IMR-90 (cell line): ENCODE measurements around the gene MOB3A. TPM values are rescaled to one million over a fixed set of nuclear protein-coding genes. Genes with fewer than 3 reads are reported as not detected.

ENCODE experiments used
- ATAC-seq: fragments of 200-7000 bp; cut with Tn5 transposase; 2 replicates; pipeline ENCODE4 v1.9.1; 2020; ENCODE audit warnings: low read depth, mild to moderate bottlenecking, moderate library complexity
- BruUV-seq: library from RNA; stranded (reverse); fragments of 400-500 nt; replicated peaks from 2 replicates; lab custom pipeline; 2021; lab: Mats Ljungman, UMichigan
- CTCF ChIA-PET: fragments of 300-600 bp; formaldehyde crosslinking; extraction: SDS; loops from one replicate; lab custom pipeline; 2021; ENCODE audit warnings: antibody characterized with exemption; lab: Yijun Ruan, JAX
- POLR2A ChIA-PET: fragments of 300-600 bp; sonication (Branson Sonifier 250); formaldehyde crosslinking; loops from one replicate; lab custom pipeline; 2022; ENCODE audit warnings: antibody characterized with exemption; ENCODE audit not compliant: unreplicated experiment; lab: Charles Lee
- DNase-seq: peaks from one replicate; pipeline ENCODE4 v3.0.0; 2013
- H2AFZ ChIP-seq: replicated peaks from 2 replicates; pipeline ENCODE3; 2013; ENCODE audit warnings: low read length, mild to moderate bottlenecking; ENCODE audit not compliant: poor library complexity
- H2AK5ac ChIP-seq: 2 replicates; pipeline ENCODE4 v1.6.1; 2013; ENCODE audit warnings: low read depth, low read length, inconsistent platforms
- H2AK9ac ChIP-seq: replicated peaks from 2 replicates; pipeline ENCODE3; 2013; ENCODE audit warnings: mild to moderate bottlenecking, low read depth, low read length, moderate library complexity; ENCODE audit not compliant: poor library complexity
- H2BK120ac ChIP-seq: 2 replicates; pipeline ENCODE4 v1.6.1; 2013; ENCODE audit warnings: low read depth, low read length, inconsistent platforms
- H2BK15ac ChIP-seq: 3 replicates; pipeline ENCODE4 v1.6.1; 2013; ENCODE audit warnings: low read depth, low read length, inconsistent platforms
- H2BK20ac ChIP-seq: 2 replicates; pipeline ENCODE4 v1.6.1; 2013; ENCODE audit warnings: low read depth, mild to moderate bottlenecking, inconsistent platforms, low read length, moderate library complexity
- H2BK5ac ChIP-seq: 2 replicates; pipeline ENCODE4 v1.6.1; 2013; ENCODE audit warnings: mild to moderate bottlenecking, low read depth, low read length, inconsistent platforms; ENCODE audit not compliant: poor library complexity, severe bottlenecking
- H3K14ac ChIP-seq: replicated peaks from 2 replicates; pipeline ENCODE4 v1.6.1; 2013; ENCODE audit warnings: low read depth, low read length, inconsistent platforms
- H3K18ac ChIP-seq: 2 replicates; pipeline ENCODE4 v1.6.1; 2013; ENCODE audit warnings: low read depth, low read length, control low read depth
- H3K23ac ChIP-seq: 2 replicates; pipeline ENCODE4 v1.6.1; 2013; ENCODE audit warnings: low read depth, low read length, inconsistent platforms
- H3K27ac ChIP-seq: 2 replicates; pipeline ENCODE4 v1.5.1; 2013; ENCODE audit warnings: mild to moderate bottlenecking, control low read depth, low read length; ENCODE audit not compliant: insufficient read depth
- H3K27me3 ChIP-seq: 2 replicates; pipeline ENCODE4 v1.6.1; 2013; ENCODE audit warnings: low read length; ENCODE audit not compliant: control insufficient read depth, insufficient read depth
- H3K36me3 ChIP-seq: 2 replicates; pipeline ENCODE4 v1.6.1; 2013; ENCODE audit warnings: low read length, mixed read lengths; ENCODE audit not compliant: control insufficient read depth, insufficient read depth
- H3K4ac ChIP-seq: 2 replicates; pipeline ENCODE4 v1.6.1; 2013; ENCODE audit warnings: low read depth, low read length, inconsistent platforms
- H3K4me1 ChIP-seq: 2 replicates; pipeline ENCODE4 v1.6.1; 2013; ENCODE audit warnings: low read length, mixed read lengths; ENCODE audit not compliant: control insufficient read depth, insufficient read depth
- H3K4me2 ChIP-seq: 2 replicates; pipeline ENCODE4 v1.6.1; 2013; ENCODE audit warnings: low read depth, mild to moderate bottlenecking, control low read depth, low read length, moderate library complexity
- H3K4me3 ChIP-seq: 2 replicates; pipeline ENCODE4 v1.5.1; 2013; ENCODE audit warnings: low read depth, mild to moderate bottlenecking, control low read depth, low read length, moderate library complexity; ENCODE audit not compliant: insufficient read depth
- H3K56ac ChIP-seq: 2 replicates; pipeline ENCODE4 v1.6.1; 2013; ENCODE audit warnings: low read length, inconsistent platforms; ENCODE audit not compliant: insufficient read depth; ENCODE audit errors: extremely low read depth
- H3K79me1 ChIP-seq, 2 experiments: 2 replicates each; pipeline ENCODE4 v1.6.1; 2013; ENCODE audit warnings: low read length in 2 of 2, inconsistent platforms in 1 of 2, low read depth in 1 of 2
- H3K9ac ChIP-seq: 2 replicates; pipeline ENCODE4 v1.6.1; 2013; ENCODE audit warnings: low read depth, low read length, control low read depth
- H3K9me1 ChIP-seq: 2 replicates; pipeline ENCODE4 v1.6.1; 2013; ENCODE audit warnings: low read length, inconsistent platforms; ENCODE audit not compliant: insufficient read depth
- H3K9me3 ChIP-seq: 2 replicates; pipeline ENCODE4 v1.6.1; 2013; ENCODE audit warnings: low read length; ENCODE audit not compliant: control insufficient read depth, insufficient read depth
- H4K20me1 ChIP-seq: 2 replicates; pipeline ENCODE4 v1.6.1; 2013; ENCODE audit warnings: low read length, inconsistent platforms; ENCODE audit not compliant: insufficient read depth
- H4K5ac ChIP-seq: 2 replicates; pipeline ENCODE4 v1.6.1; 2013; ENCODE audit warnings: mild to moderate bottlenecking, low read depth, low read length, control low read depth
- H4K8ac ChIP-seq, 2 experiments: 2 replicates each; pipeline ENCODE4 v1.6.1; 2013; ENCODE audit warnings: low read depth in 2 of 2, low read length in 2 of 2, control low read depth in 1 of 2, inconsistent platforms in 1 of 2
- H4K91ac ChIP-seq: 2 replicates; pipeline ENCODE4 v1.6.1; 2013; ENCODE audit warnings: low read depth, low read length, inconsistent platforms; ENCODE audit not compliant: insufficient read depth
- CEBPB ChIP-seq: IDR thresholded peaks from 2 replicates; pipeline ENCODE4 v1.6.1; 2012; ENCODE audit warnings: low read depth, low read length, improper control_type of control experiment
- CHD1 ChIP-seq: IDR thresholded peaks from 2 replicates; pipeline ENCODE4 v1.6.1; 2012; ENCODE audit warnings: low read depth, low read length, improper control_type of control experiment
- ELK1 ChIP-seq: fragments of 150-350 bp; IDR thresholded peaks from 2 replicates; pipeline ENCODE4 v1.6.1; 2016; ENCODE audit warnings: low read depth, mild to moderate bottlenecking, low read length, moderate library complexity, borderline replicate concordance
- FOS ChIP-seq: fragments of 150-350 bp; IDR thresholded peaks from 2 replicates; pipeline ENCODE4 v1.6.1; 2016; ENCODE audit warnings: low read depth, low read length
- NFE2L2 ChIP-seq: fragments of 150-350 bp; IDR thresholded peaks from 2 replicates; pipeline ENCODE4 v1.6.1; 2016; ENCODE audit warnings: low read depth, mild to moderate bottlenecking, low read length
- POLR2A ChIP-seq: IDR thresholded peaks from 2 replicates; pipeline ENCODE4 v1.6.1; 2012; ENCODE audit warnings: mild to moderate bottlenecking, low read depth, low read length
- RFX5 ChIP-seq: IDR thresholded peaks from 2 replicates; pipeline ENCODE4 v1.8.0; 2012; ENCODE audit warnings: low read depth, mild to moderate bottlenecking, low read length, moderate library complexity
- SMC3 ChIP-seq: fragments of 150-350 bp; IDR thresholded peaks from 2 replicates; pipeline ENCODE4 v1.6.1; 2016; ENCODE audit warnings: low read depth, mild to moderate bottlenecking, antibody characterized with exemption, low read length, moderate library complexity
- WGBS, 2 experiments: methylation state at CpG; one replicate each; pipeline versions ENCODE4 v1.1.5 to v1.1.7; 2013; ENCODE audit warnings: missing lambda C conversion rate in 2 of 2; ENCODE audit not compliant: insufficient read length in 1 of 2; ENCODE audit errors: extremely low coverage in 2 of 2; 5-methylcytosine and 5-hydroxymethylcytosine counted together
- dilution Hi-C: fragments of 300-500 bp; cut with HindIII; formaldehyde crosslinking; loops from one replicate; pipeline ENCODE4 v1.14.3; 2018; ENCODE audit warnings: low sequenced_read_pairs; ENCODE audit not compliant: unreplicated experiment
- in situ Hi-C: fragments of 300-500 bp; cut with MboI; formaldehyde crosslinking; loops from 3 replicates; pipeline ENCODE4 v1.14.3; 2019; ENCODE audit warnings: low sequenced_read_pairs, inconsistent platforms, mixed read lengths
- intact Hi-C: fragments of 100-400 bp; cut with micrococcal nuclease; formaldehyde crosslinking; loops from 2 replicates; pipeline ENCODE4 v1.10.0; 2022
- polyA plus RNA-seq, 3 experiments: library from polyadenylated mRNA; depleted of rRNA; stranded (reverse); fragments of >200 nt; gene quantifications; 2 replicates each; pipeline ENCODE4 v1.2.3, GENCODE V29; 2012; ENCODE audit warnings: low replicate concordance in 1 of 3
- total RNA-seq: library from RNA; depleted of rRNA; stranded (reverse); fragments of >200 nt; gene quantifications from 2 replicates; pipeline ENCODE4 v1.2.3, GENCODE V29; 2012

Gene MOB3A
- total and polyA plus RNA-seq, 2 of the 4 experiments (the other 2 are of a cell fraction): 9.3 to 26.5 TPM

GRCh38 chr19:2042485-2043250, 53.5 kb downstream of the MOB3A start:
- peaks cover 19% of the 10 kb centered on the region for H3K4me1 ChIP-seq
- H3K27me3 ChIP-seq: no peaks in the 10 kb centered on the region
- WGBS, 2 experiments: 13% methylated on average over 6 of the region's 29 CpGs; no CpG with 5 or more reads in 1 of the 2 experiments
- peak overlapping the region; percentile 83 for H3K4ac ChIP-seq
- H4K5ac ChIP-seq: peak overlapping the region; percentile 74
- H2BK120ac ChIP-seq: peak overlapping the region; percentile 70; the same call in 1 of the 2 replicates
- H3K4me3 ChIP-seq: no peak overlapping the region
- no peak overlapping the region; the same call in 1 of the 2 replicates for H2BK20ac ChIP-seq
- ChIA-PET POLR2A (no interaction called here), CTCF (no interaction called here)
- peak overlapping the region; percentile 11 for H3K4me2 ChIP-seq
- H2AFZ ChIP-seq: peak overlapping the region; percentile 91
- peaks cover 33% of the 10 kb centered on the region for H4K20me1 ChIP-seq
- no peak for DNase-seq
- H4K8ac ChIP-seq: peak overlapping the region; percentile 90 to 99
- peak overlapping the region; percentile 99 for H2AK9ac ChIP-seq
- H3K14ac ChIP-seq: peak overlapping the region; percentile 76
- peak overlapping the region; percentile 51 for H3K27ac ChIP-seq
- intact Hi-C loops (no loop called here), dilution Hi-C loops (no loop called here), in situ Hi-C loops (no loop called here)
- BruUV-seq: no TSS peak
- H3K9me1 ChIP-seq: 0 out of 2 replicates have a peak, but pooled peaks cover 4% of the 10 kb centered on the region
- H2BK5ac ChIP-seq: peak overlapping the region; percentile 29
- no peaks in the 10 kb centered on the region for H3K9me3 ChIP-seq
- H2BK15ac ChIP-seq: peak overlapping the region; percentile 28; the same call in 1 of the 3 replicates
- no peak for ATAC-seq
- no peak overlapping the region for H3K56ac ChIP-seq
- TF ChIP-seq POLR2A (no peak), CEBPB (no peak), NFE2L2 (no peak), RFX5 (no peak), SMC3 (no peak), FOS (no peak), CHD1 (no peak), ELK1 (no peak)
- H3K23ac ChIP-seq: no peak overlapping the region
- peak overlapping the region; percentile 60 for H3K9ac ChIP-seq
- H3K79me1 ChIP-seq: peaks cover 5 to 43% of the 10 kb centered on the region in 2 experiments; a peak in 3 of 4 replicates
- peaks cover 54% of the 10 kb centered on the region for H3K36me3 ChIP-seq
- H4K91ac ChIP-seq: peak overlapping the region; percentile 72
- peak overlapping the region; percentile 14; the same call in 1 of the 2 replicates for H3K18ac ChIP-seq
- peak overlapping the region; percentile 59 for H2AK5ac ChIP-seq
